Mucosa of descending colon (tissue), 3 donors: Measurements from ENCODE around the gene AEBP1. TPM values are rescaled to one million over a fixed set of nuclear protein-coding genes. Genes with fewer than 3 reads are reported as not detected.
A peak's percentile ranks its signal among the peaks of the same experiment; 100 is the strongest.

ENCODE experiments used
- ATAC-seq: fragments of 200-7000 bp; cut with Tn5 transposase; one replicate; pipeline ENCODE4 v1.9.1; 2020; ENCODE audit warnings: mild to moderate bottlenecking, moderate library complexity
- DNase-seq, 3 donors: peaks; one replicate each; pipeline ENCODE4 v3.0.0-alpha.2; 2020
- H3K36me3 ChIP-seq: fragments of 200-600 bp; one replicate; pipeline ENCODE4 v1.8.0; 2021; ENCODE audit warnings: low read depth, mild to moderate bottlenecking
- H3K4me1 ChIP-seq: fragments of 200-600 bp; one replicate; pipeline ENCODE4 v1.8.0; 2021; ENCODE audit warnings: low read depth, mild to moderate bottlenecking
- H3K4me3 ChIP-seq: fragments of 200-600 bp; one replicate; pipeline ENCODE4 v1.8.0; 2021; ENCODE audit warnings: mild to moderate bottlenecking
- H3K9me3 ChIP-seq: fragments of 200-600 bp; one replicate; pipeline ENCODE4 v1.8.0; 2021; ENCODE audit warnings: mild to moderate bottlenecking
- intact Hi-C, 2 donors: fragments of 100-400 bp; cut with DNase I in 1 of 2; cut with micrococcal nuclease in 1 of 2; formaldehyde crosslinking; loops; one replicate each; pipeline versions ENCODE4 v1.11.0 to v1.11.1; 2022; cut with DNase I, micrococcal nuclease
- total RNA-seq, 3 donors: library from RNA; stranded (reverse); fragmentation: NEBNext Ultra II Directional in 2 of 3; extraction: Animal tissue kit (Norgen Biotek cat#: 25700) in 2 of 3; gene quantifications; one replicate each; pipeline versions ENCODE4 v1.2.1 to v1.2.4, GENCODE V29; 2021 to 2023
- TF ChIP-seq, protein P1 (sequence below): fragments of 200-600 bp; IDR thresholded peaks from one replicate; pipeline ENCODE4 v1.8.0; 2022; ENCODE audit warnings: antibody characterized with exemption, mild to moderate bottlenecking
- donor health status: DM: no; HTN: no; CAD: no; lungs with moderate emphysema.
- donor health status: DM: no; HTN: no; CAD: no.
- donor health status: DM: no; HTN: yes; CAD: no.

The AEBP1 gene
- total RNA-seq, 3 donors from 2014 or later = 14.1 to 130 (median 42.2) TPM

GRCh38 chr7:44109991-44110390 lies 5.8 kb downstream of the AEBP1 start:
- no peaks in the 10 kb centered on the region for H3K4me1 ChIP-seq
- ATAC-seq (no peak), DNase-seq (peak in 1 of 3 donors; percentile 8)
- H3K4me3 ChIP-seq = no peak overlapping the region
- H3K9me3 ChIP-seq = no peaks in the 10 kb centered on the region
- intact Hi-C loops = no loop called here
- H3K36me3 ChIP-seq = no peaks in the 10 kb centered on the region
- TF ChIP-seq, protein P1, sequence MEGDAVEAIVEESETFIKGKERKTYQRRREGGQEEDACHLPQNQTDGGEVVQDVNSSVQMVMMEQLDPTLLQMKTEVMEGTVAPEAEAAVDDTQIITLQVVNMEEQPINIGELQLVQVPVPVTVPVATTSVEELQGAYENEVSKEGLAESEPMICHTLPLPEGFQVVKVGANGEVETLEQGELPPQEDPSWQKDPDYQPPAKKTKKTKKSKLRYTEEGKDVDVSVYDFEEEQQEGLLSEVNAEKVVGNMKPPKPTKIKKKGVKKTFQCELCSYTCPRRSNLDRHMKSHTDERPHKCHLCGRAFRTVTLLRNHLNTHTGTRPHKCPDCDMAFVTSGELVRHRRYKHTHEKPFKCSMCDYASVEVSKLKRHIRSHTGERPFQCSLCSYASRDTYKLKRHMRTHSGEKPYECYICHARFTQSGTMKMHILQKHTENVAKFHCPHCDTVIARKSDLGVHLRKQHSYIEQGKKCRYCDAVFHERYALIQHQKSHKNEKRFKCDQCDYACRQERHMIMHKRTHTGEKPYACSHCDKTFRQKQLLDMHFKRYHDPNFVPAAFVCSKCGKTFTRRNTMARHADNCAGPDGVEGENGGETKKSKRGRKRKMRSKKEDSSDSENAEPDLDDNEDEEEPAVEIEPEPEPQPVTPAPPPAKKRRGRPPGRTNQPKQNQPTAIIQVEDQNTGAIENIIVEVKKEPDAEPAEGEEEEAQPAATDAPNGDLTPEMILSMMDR = no peak

GRCh38 chr7:44110719-44111635 lies 6.8 kb downstream of the AEBP1 start:
- intact Hi-C loops = no loop called here
- no peaks in the 10 kb centered on the region for H3K36me3 ChIP-seq
- no peak overlapping the region for H3K4me3 ChIP-seq
- DNase-seq (peak in 1 of 3 donors; percentile 10), ATAC-seq (no peak)
- no peaks in the 10 kb centered on the region for H3K4me1 ChIP-seq
- TF ChIP-seq, protein P1 = no peak
- no peaks in the 10 kb centered on the region for H3K9me3 ChIP-seq

DNA sequence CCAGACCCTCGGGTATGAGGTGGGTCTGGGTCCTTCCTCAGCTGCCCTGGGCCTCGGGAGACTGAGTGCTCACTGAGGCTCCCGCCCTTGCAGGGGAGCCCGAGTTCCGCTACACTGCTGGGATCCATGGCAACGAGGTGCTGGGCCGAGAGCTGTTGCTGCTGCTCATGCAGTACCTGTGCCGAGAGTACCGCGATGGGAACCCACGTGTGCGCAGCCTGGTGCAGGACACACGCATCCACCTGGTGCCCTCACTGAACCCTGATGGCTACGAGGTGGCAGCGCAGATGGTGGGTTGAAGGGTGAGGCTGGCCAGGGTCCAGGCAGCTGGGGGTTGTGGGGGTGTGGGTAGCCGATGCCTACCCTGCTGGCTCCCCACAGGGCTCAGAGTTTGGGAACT lies 7.6 kb downstream of the AEBP1 start:
- Histone ChIP-seq H3K9me3 (no peaks in the 10 kb centered on the region), H3K4me1 (no peaks in the 10 kb centered on the region), H3K36me3 (no peaks in the 10 kb centered on the region), H3K4me3 (no peak overlapping the region)
- intact Hi-C loops = no loop called here
- peak in 1 of 3 donors; percentile 20 for DNase-seq
- ATAC-seq = no peak
- TF ChIP-seq, protein P1 = no peak

DNA sequence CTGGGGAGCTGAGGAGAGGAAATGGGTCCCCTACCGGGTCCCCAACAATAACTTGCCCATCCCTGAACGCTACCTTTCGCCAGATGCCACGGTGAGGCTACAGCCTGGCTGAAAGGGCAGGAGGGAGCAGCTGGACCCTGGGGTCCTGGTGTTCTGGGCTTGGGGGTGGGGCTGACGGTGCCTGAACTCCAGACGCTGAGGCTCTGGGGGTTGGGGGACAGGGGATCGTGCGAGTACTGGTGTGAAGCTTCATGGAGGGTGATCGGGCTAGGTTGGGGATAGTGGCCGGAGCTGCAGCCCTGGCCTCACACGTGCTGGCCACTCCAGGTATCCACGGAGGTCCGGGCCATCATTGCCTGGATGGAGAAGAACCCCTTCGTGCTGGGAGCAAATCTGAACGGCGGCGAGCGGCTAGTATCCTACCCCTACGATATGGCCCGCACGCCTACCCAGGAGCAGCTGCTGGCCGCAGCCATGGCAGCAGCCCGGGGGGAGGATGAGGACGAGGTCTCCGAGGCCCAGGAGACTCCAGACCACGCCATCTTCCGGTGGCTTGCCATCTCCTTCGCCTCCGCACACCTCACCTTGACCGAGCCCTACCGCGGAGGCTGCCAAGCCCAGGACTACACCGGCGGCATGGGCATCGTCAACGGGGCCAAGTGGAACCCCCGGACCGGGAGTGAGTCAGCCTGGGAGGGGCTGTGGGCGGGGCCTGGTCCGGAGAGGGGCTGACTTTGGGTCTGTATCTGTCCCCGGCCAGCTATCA lies 8.3 kb downstream of the AEBP1 start:
- no peak overlapping the region for H3K4me3 ChIP-seq
- no peaks in the 10 kb centered on the region for H3K36me3 ChIP-seq
- DNase-seq = peak in 2 of 3 donors; percentile 16 to 47
- peak; percentile 18 for ATAC-seq
- intact Hi-C loops = no loop called here
- TF ChIP-seq, protein P1 = no peak
- H3K9me3 ChIP-seq = no peaks in the 10 kb centered on the region
- no peaks in the 10 kb centered on the region for H3K4me1 ChIP-seq

- ATAC-seq (no peak), DNase-seq (no peak)
Observed at GRCh38 chr7:44112997-44113763, 9.0 kb downstream of the AEBP1 start.

More at GRCh38 chr7:44112997-44113763, 9.0 kb downstream of the AEBP1 start:
- TF ChIP-seq, protein P1 = no peak
- Histone ChIP-seq H3K4me1 (no peaks in the 10 kb centered on the region), H3K9me3 (no peaks in the 10 kb centered on the region), H3K36me3 (no peaks in the 10 kb centered on the region), H3K4me3 (no peak overlapping the region)
- intact Hi-C loops = no loop called here
